H1 (cell line): ENCODE measurements around the gene JAG2. TPM values are rescaled to one million over a fixed set of nuclear protein-coding genes. Genes with fewer than 3 reads are reported as not detected.
A peak's percentile ranks its signal among the peaks of the same experiment; 100 is the strongest.

Experiments used
- CTCF ChIA-PET: fragments of 300-600 bp; sonication (Branson Sonifier 250); formaldehyde crosslinking; loops from one replicate; lab custom pipeline; 2021; ENCODE audit not compliant: partially characterized antibody; lab: Charles Lee
- POLR2A ChIA-PET: fragments of 300-600 bp; sonication (Branson Sonifier 250); formaldehyde crosslinking; loops from one replicate; lab custom pipeline; 2021; ENCODE audit warnings: inconsistent platforms; ENCODE audit not compliant: partially characterized antibody; lab: Charles Lee
- DNase-seq, 2 experiments: peaks; one replicate each; pipeline versions ENCODE4 v3.0.0 to v3.0.0-alpha.2; 2010 to 2022; ENCODE audit warnings: low spot score in 2 of 2, low read depth in 1 of 2, mixed read lengths in 1 of 2
- FAIRE-seq: peaks from 2 replicates; lab custom pipeline; 2011; peaks lifted over from hg19 to GRCh38; lab: Jason Lieb, UNC
- H2AFZ ChIP-seq: 2 replicates; pipeline ENCODE4 v1.8.1; 2012; ENCODE audit warnings: low read length, inconsistent platforms
- H2AK5ac ChIP-seq: 2 replicates; pipeline ENCODE4 v1.6.1; 2013; ENCODE audit warnings: low read depth, low read length
- H2BK120ac ChIP-seq: replicated peaks from 2 replicates; pipeline ENCODE3; 2013; ENCODE audit warnings: low read depth, low read length, inconsistent platforms
- H2BK12ac ChIP-seq: 2 replicates; pipeline ENCODE4 v1.6.1; 2013; ENCODE audit warnings: low read depth, low read length
- H2BK15ac ChIP-seq: 2 replicates; pipeline ENCODE4 v1.6.1; 2013; ENCODE audit warnings: low read length
- H2BK20ac ChIP-seq: 2 replicates; pipeline ENCODE4 v1.6.1; 2013; ENCODE audit warnings: low read length
- H2BK5ac ChIP-seq: 2 replicates; pipeline ENCODE4 v1.6.1; 2013; ENCODE audit warnings: low read depth, low read length
- H3K14ac ChIP-seq: 2 replicates; pipeline ENCODE4 v1.6.1; 2013; ENCODE audit warnings: inconsistent platforms; ENCODE audit not compliant: insufficient read length
- H3K18ac ChIP-seq: 2 replicates; pipeline ENCODE4 v1.6.1; 2013; ENCODE audit warnings: low read length; ENCODE audit errors: extremely low read depth
- H3K23ac ChIP-seq: 2 replicates; pipeline ENCODE4 v1.6.1; 2013; ENCODE audit warnings: inconsistent platforms; ENCODE audit not compliant: insufficient read length
- H3K23me2 ChIP-seq: 2 replicates; pipeline ENCODE4 v1.6.1; 2013; ENCODE audit warnings: low read depth, low read length
- H3K27ac ChIP-seq: 2 replicates; pipeline ENCODE4 v1.6.1; 2011; ENCODE audit warnings: low read depth, low read length, inconsistent platforms
- H3K27me3 ChIP-seq, 4 experiments: replicated peaks in 1 of 4; 1 replicate in 1 of 4; 2 replicates in 3 of 4; pipeline versions ENCODE4 v1.6.1 to v1.8.1; 2011 to 2013; ENCODE audit warnings: low read length in 3 of 4, mild to moderate bottlenecking in 3 of 4, inconsistent platforms in 2 of 4, mixed read lengths in 2 of 4, moderate library complexity in 1 of 4; ENCODE audit not compliant: control insufficient read depth in 3 of 4, insufficient read depth in 3 of 4; ENCODE audit errors: extremely low read depth in 1 of 4
- H3K36me3 ChIP-seq, 4 experiments: 2 replicates each; pipeline versions ENCODE4 v1.6.1 to v1.8.1; 2011 to 2013; ENCODE audit warnings: mild to moderate bottlenecking in 4 of 4, low read length in 3 of 4, moderate library complexity in 2 of 4, control low read depth in 1 of 4, inconsistent platforms in 1 of 4; ENCODE audit not compliant: insufficient read depth in 4 of 4, control insufficient read depth in 2 of 4
- H3K4ac ChIP-seq: replicated peaks from 2 replicates; pipeline ENCODE3; 2013; ENCODE audit warnings: low read length, low read depth, mixed read lengths, inconsistent platforms; ENCODE audit not compliant: insufficient read length
- H3K4me1 ChIP-seq, 4 experiments: replicated peaks in 1 of 4; 1 replicate in 1 of 4; 2 replicates in 3 of 4; pipeline versions ENCODE4 v1.6.1 to v1.8.1; 2011 to 2013; ENCODE audit warnings: low read length in 3 of 4, inconsistent platforms in 2 of 4, mixed read lengths in 1 of 4; ENCODE audit not compliant: insufficient read depth in 4 of 4, control insufficient read depth in 3 of 4
- H3K4me2 ChIP-seq, 2 experiments: 2 replicates each; pipeline versions ENCODE4 v1.6.1 to v1.8.1; 2011 to 2013; ENCODE audit warnings: low read depth in 2 of 2, low read length in 2 of 2, control low read depth in 1 of 2, inconsistent platforms in 1 of 2, mild to moderate bottlenecking in 1 of 2; ENCODE audit not compliant: insufficient read depth in 1 of 2
- H3K4me3 ChIP-seq, 4 experiments: fragments of 200-600, 300-600 bp in 1 of 4; sonication (generic), shearing (Covaris generic), sonication (Bioruptor Twin) in 1 of 4; 2 replicates each; pipeline versions ENCODE4 v1.5.1 to v1.8.1; 2011 to 2016; ENCODE audit warnings: low read length in 4 of 4, low read depth in 3 of 4, control low read depth in 2 of 4, inconsistent platforms in 2 of 4, mild to moderate bottlenecking in 2 of 4, mixed read lengths in 1 of 4, moderate library complexity in 1 of 4; ENCODE audit not compliant: insufficient read depth in 2 of 4; ENCODE audit errors: extremely low read depth in 1 of 4
- H3K56ac ChIP-seq: replicated peaks from 2 replicates; pipeline ENCODE3; 2013; ENCODE audit warnings: low read depth, mild to moderate bottlenecking, mixed read lengths, low read length, inconsistent platforms; ENCODE audit not compliant: insufficient read length
- H3K79me1 ChIP-seq: 2 replicates; pipeline ENCODE4 v1.6.1; 2013; ENCODE audit warnings: low read depth, low read length, control low read depth
- H3K79me2 ChIP-seq, 2 experiments: 2 replicates each; pipeline versions ENCODE4 v1.6.1 to v1.8.1; 2012 to 2013; ENCODE audit warnings: low read length in 2 of 2, mild to moderate bottlenecking in 2 of 2, inconsistent platforms in 1 of 2; ENCODE audit not compliant: insufficient read depth in 2 of 2, control insufficient read depth in 1 of 2
- H3K9ac ChIP-seq, 4 experiments: replicated peaks in 1 of 4; 1 replicate in 1 of 4; 2 replicates in 3 of 4; pipeline versions ENCODE4 v1.6.1 to v1.8.1; 2011 to 2013; ENCODE audit warnings: low read depth in 3 of 4, low read length in 3 of 4, control low read depth in 2 of 4, mild to moderate bottlenecking in 2 of 4, moderate library complexity in 2 of 4, inconsistent platforms in 1 of 4; ENCODE audit errors: extremely low read depth in 1 of 4
- H3K9me3 ChIP-seq, 2 experiments: 2 replicates each; pipeline versions ENCODE4 v1.6.1 to v1.8.1; 2012 to 2013; ENCODE audit warnings: mild to moderate bottlenecking in 2 of 2, moderate library complexity in 2 of 2, control low read depth in 1 of 2, inconsistent platforms in 1 of 2, low read depth in 1 of 2, low read length in 1 of 2, mixed read lengths in 1 of 2; ENCODE audit not compliant: insufficient read depth in 2 of 2
- H4K20me1 ChIP-seq, 2 experiments: replicated peaks in 1 of 2; 2 replicates each; pipeline versions ENCODE3 to v1.8.1; 2011 to 2013; ENCODE audit warnings: inconsistent platforms in 2 of 2, low read length in 2 of 2, mild to moderate bottlenecking in 1 of 2; ENCODE audit not compliant: insufficient read depth in 2 of 2, control insufficient read depth in 1 of 2
- H4K5ac ChIP-seq: 2 replicates; pipeline ENCODE4 v1.6.1; 2013; ENCODE audit warnings: low read length, low read depth, mixed read lengths, inconsistent platforms; ENCODE audit not compliant: insufficient read length
- H4K8ac ChIP-seq: 2 replicates; pipeline ENCODE4 v1.8.0; 2013; ENCODE audit warnings: mild to moderate bottlenecking, moderate library complexity, low read length, inconsistent platforms; ENCODE audit not compliant: insufficient read depth; ENCODE audit errors: extremely low read depth
- H4K91ac ChIP-seq: replicated peaks from 2 replicates; pipeline ENCODE3; 2013; ENCODE audit warnings: low read length, mixed read lengths, inconsistent platforms; ENCODE audit not compliant: insufficient read length
- BRCA1 ChIP-seq: IDR thresholded peaks from 2 replicates; pipeline ENCODE4 v1.6.1; 2012; ENCODE audit warnings: low read depth, low read length, improper control_type of control experiment
- CBX5 ChIP-seq: fragments of 300-800, 300-1000 bp; sonication (generic); IDR thresholded peaks from 2 replicates; pipeline ENCODE4 v1.7.1; 2016; ENCODE audit warnings: antibody characterized with exemption, low read length, low read depth
- CREB1 ChIP-seq: IDR thresholded peaks from 2 replicates; pipeline ENCODE4 v1.6.1; 2012; ENCODE audit warnings: inconsistent platforms
- EP300 ChIP-seq, 2 experiments: IDR thresholded peaks; 1 replicate in 1 of 2; 2 replicates in 1 of 2; pipeline ENCODE4 v1.6.1; 2011 to 2012; ENCODE audit warnings: low read depth in 2 of 2, low read length in 2 of 2, mild to moderate bottlenecking in 2 of 2, borderline replicate concordance in 1 of 2, inconsistent platforms in 1 of 2, moderate library complexity in 1 of 2
- WGBS, 2 experiments: shearing (Covaris generic) in 1 of 2; methylation state at CpG; one replicate each; pipeline versions ENCODE4 v1.1.6 to v1.1.7; 2013 to 2015; ENCODE audit warnings: low lambda C conversion rate in 2 of 2, mixed read lengths in 2 of 2, inconsistent platforms in 1 of 2, low coverage in 1 of 2, missing lambda C conversion rate in 1 of 2; ENCODE audit not compliant: insufficient replicate concordance in 2 of 2, insufficient coverage in 1 of 2, insufficient read length in 1 of 2; ENCODE audit errors: extremely low coverage in 1 of 2, missing lambda C conversion rate in 1 of 2; 5-methylcytosine and 5-hydroxymethylcytosine counted together
- polyA plus RNA-seq, 7 experiments: library from polyadenylated mRNA; depleted of rRNA in 3 of 7; stranded (reverse) in 5 of 7; unstranded in 2 of 7; fragments of >200 nt in 5 of 7; fragments of 200-250 nt in 2 of 7; gene quantifications; 1 replicate in 5 of 7; 2 replicates in 1 of 7; 4 replicates in 1 of 7; pipeline versions ENCODE4 v1.2.1 to v1.2.3, GENCODE V29; 2011 to 2013; ENCODE audit warnings: missing spikeins in 2 of 7, mixed read lengths in 2 of 7
- total RNA-seq: library from RNA; stranded (reverse); fragmentation: NEBNext Ultra II Directional; extraction: Animal tissue kit (Norgen Biotek cat#: 25700); gene quantifications from 2 replicates; pipeline ENCODE4 v1.2.1, GENCODE V29; 2021

JAG2 gene
- total and polyA plus RNA-seq, 2 of the 8 experiments (the other 6 are each of a cell fraction or from before 2014, with no cell fraction given), result 2.8 to 6.2 TPM

- no peaks in the 10 kb centered on the region for H3K79me1 ChIP-seq
- no peak overlapping the region; the same call in none of the 2 replicates for H3K18ac ChIP-seq
- peak overlapping the region; percentile 22 to 75 (median 36); a peak in 6 of 8 replicates for H3K4me3 ChIP-seq
- peak in 1 of 2 experiments; percentile 63 for DNase-seq
- POLR2A ChIA-PET, result no interaction called here
- no peaks in the 10 kb centered on the region for H3K79me2 ChIP-seq
- peak overlapping the region; percentile 60; the same call in 1 of the 2 replicates for H2BK12ac ChIP-seq
- H3K56ac ChIP-seq, result no peak overlapping the region
- no peak overlapping the region for H3K27ac ChIP-seq
- H3K14ac ChIP-seq, result no peak overlapping the region
- H4K20me1 ChIP-seq, result peaks cover 5 to 9% of the 10 kb centered on the region in 2 experiments
- no peak overlapping the region for H4K5ac ChIP-seq
- peaks cover 0 to 25% (median 14%) of the 10 kb centered on the region in 4 experiments; a peak in 6 of 7 replicates for H3K4me1 ChIP-seq
- no peaks in the 10 kb centered on the region; a peak in 1 of 4 replicates for H3K9me3 ChIP-seq
- no peak overlapping the region for H3K9ac ChIP-seq
- peak overlapping the region; percentile 53 for H3K4ac ChIP-seq
- no peak overlapping the region for H2AFZ ChIP-seq
- WGBS, 2 experiments, result 67% methylated on average over 16 of the region's 25 CpGs; no CpG with 5 or more reads in 1 of the 2 experiments
- H3K23ac ChIP-seq, result no peak overlapping the region
- H3K36me3 ChIP-seq, result no peaks in the 10 kb centered on the region
- no peak for TF ChIP-seq BRCA1
- TF ChIP-seq CREB1, result no peak
- no peak for TF ChIP-seq EP300 (IDR thresholded peaks at IDR 0.05; ENCODE audit: borderline replicate concordance in 1 of 2, low read depth in 2 of 2, low read length in 2 of 2)
- no peak for TF ChIP-seq CBX5
- TF ChIP-seq, all 59 proteins: peak for 0
- CTCF ChIA-PET, result interaction anchor here (0.7 to 3.1 kb wide), 11 partner anchors 11 to 276 kb away, joined by 3 to 16 read pairs (median 4); no protein-coding TSS in a partner anchor
- Histone ChIP-seq H2BK5ac (no peak overlapping the region), H2BK15ac (peak overlapping the region; percentile 72; the same call in 1 of the 2 replicates), H3K27me3 (peaks cover 12 to 49% (median 36%) of the 10 kb centered on the region in 4 experiments), H4K91ac (peak overlapping the region; percentile 84), H2BK20ac (0 out of 2 replicates have a peak overlapping the region, but pooled peaks have one; percentile 55), H3K23me2 (peaks cover 8% of the 10 kb centered on the region; the same call in 1 of the 2 replicates), H2BK120ac (no peak overlapping the region), H3K4me2 (peak overlapping the region; percentile 40 to 79), H2AK5ac (peak overlapping the region; percentile 53; the same call in 1 of the 2 replicates), H4K8ac (peak overlapping the region; percentile 73; the same call in 1 of the 2 replicates)
- FAIRE-seq, result no peak
These were observed 76.2 kb downstream of the JAG2 start for GRCh38 chr14:105092171-105093037.
